ENCODE results near the gene CREG2. TPM values are rescaled to one million over a fixed set of nuclear protein-coding genes. Genes with fewer than 3 reads are reported as not detected.

Gene CREG2
- total and polyA plus RNA-seq, 7 experiments from 2014 or later = 0.56 TPM; not detected in 6

DNA sequence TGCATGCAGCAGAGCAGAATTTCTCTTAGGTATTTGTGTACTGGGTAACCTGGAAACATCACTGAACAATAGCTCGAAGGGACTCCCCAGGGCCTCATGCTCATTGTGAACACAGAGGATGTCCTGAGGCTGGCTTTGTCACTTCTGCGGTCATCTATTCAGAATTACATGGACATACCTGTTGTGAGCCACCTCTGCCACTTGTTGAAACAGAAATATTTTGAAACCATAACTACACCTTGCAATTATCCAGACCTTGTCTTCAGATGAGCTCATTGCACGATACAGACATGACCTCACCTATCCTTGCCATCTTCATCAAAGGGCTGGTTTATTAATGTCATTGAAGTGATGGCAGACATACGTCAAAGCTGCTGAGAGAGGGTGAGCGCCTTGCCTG is 23.4 kb upstream of the CREG2 start:
- H3K4me1 Mint-ChIP-seq = no peaks in the 10 kb centered on the region
- no peak overlapping the region for H3K27ac ChIP-seq (ENCODE audit: low read depth, low read length)
- H3K9me3 Mint-ChIP-seq = peaks cover 0 to 7% (median 0%) of the 10 kb centered on the region in 11 donors
- DNase-seq (no peak), ATAC-seq (no peak)
- ChIA-PET POLR2A (no interaction called here), CTCF (interaction anchor here (1.0 kb wide), 1 partner anchor 69 kb away, joined by 3 read pairs; no protein-coding TSS in a partner anchor)
- H3K36me3 Mint-ChIP-seq = peaks cover 0 to 4% (median 0%) of the 10 kb centered on the region in 5 donors
- no peaks in the 10 kb centered on the region for H3K4me1 ChIP-seq (ENCODE audit: control insufficient read depth in 2 of 2, insufficient read depth in 2 of 2, low read length in 2 of 2)
- no peaks in the 10 kb centered on the region for H3K27me3 ChIP-seq (ENCODE audit: control insufficient read depth in 2 of 2, insufficient read depth in 2 of 2, low read length in 2 of 2)
- H3K4me3 Mint-ChIP-seq = no peak overlapping the region
- intact Hi-C loops (cut with micrococcal nuclease) = loop anchor here in 1 of 2 donors (10.0 kb wide), 1 partner anchor 244 kb away; no protein-coding TSS in a partner anchor
- H3K4me3 ChIP-seq (ENCODE audit: low read length) = no peak overlapping the region
- H3K36me3 ChIP-seq (ENCODE audit: control insufficient read depth in 2 of 3, insufficient read depth in 3 of 3, low read length in 3 of 3) = no peaks in the 10 kb centered on the region
- H3K9me3 ChIP-seq (ENCODE audit: control insufficient read depth in 2 of 3, low read length in 3 of 3) = no peaks in the 10 kb centered on the region
- H3K27ac Mint-ChIP-seq = no peak overlapping the region
- peaks cover 0 to 9% (median 0%) of the 10 kb centered on the region in 5 donors for H3K27me3 Mint-ChIP-seq

DNA sequence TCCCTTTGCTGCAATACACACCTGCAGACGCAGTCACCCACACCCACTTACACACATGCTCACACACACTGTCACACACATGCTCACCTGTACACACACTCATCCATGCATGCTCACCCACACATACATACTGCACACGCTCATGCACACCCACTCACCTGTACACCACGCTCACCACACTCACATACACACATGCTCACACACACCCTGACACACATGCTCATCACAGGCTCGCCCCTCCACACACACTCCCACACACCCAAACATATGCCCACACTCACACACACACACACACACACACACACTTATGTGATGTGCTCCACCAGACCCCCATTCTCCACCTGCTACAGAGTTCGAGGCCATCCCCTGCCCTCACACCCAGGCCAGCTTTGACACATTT is 22.8 kb upstream of the CREG2 start:
- CTCF ChIA-PET = interaction anchor here (1.3 kb wide), 1 partner anchor 440 kb away, joined by 3 read pairs; no protein-coding TSS in a partner anchor

GRCh38 chr2:101409699-101410098 is 22.4 kb upstream of the CREG2 start:
- no peaks in the 10 kb centered on the region for H3K4me1 Mint-ChIP-seq
- POLR2A ChIA-PET = no interaction called here

More for the DNA sequence above, 22.8 kb upstream of the CREG2 start:
- Mint-ChIP-seq H3K27ac (no peak overlapping the region), H3K9me3 (peaks cover 0 to 6% (median 0%) of the 10 kb centered on the region in 11 donors), H3K4me3 (no peak overlapping the region), H3K27me3 (peaks cover 0 to 8% (median 0%) of the 10 kb centered on the region in 5 donors), H3K4me1 (no peaks in the 10 kb centered on the region), H3K36me3 (peaks cover 0 to 3% (median 0%) of the 10 kb centered on the region in 5 donors)
- H3K9me3 ChIP-seq (ENCODE audit: control insufficient read depth in 2 of 3, low read length in 3 of 3) = no peaks in the 10 kb centered on the region
- no peak for DNase-seq
- intact Hi-C loops (cut with micrococcal nuclease) = loop anchor here in 1 of 2 donors (10.0 kb wide), 1 partner anchor 245 kb away; no protein-coding TSS in a partner anchor
- POLR2A ChIA-PET = no interaction called here
- H3K27me3 ChIP-seq (ENCODE audit: control insufficient read depth in 2 of 2, insufficient read depth in 2 of 2, low read length in 2 of 2) = no peaks in the 10 kb centered on the region
- no peak overlapping the region for H3K4me3 ChIP-seq (ENCODE audit: low read length)
- H3K4me1 ChIP-seq (ENCODE audit: control insufficient read depth in 2 of 2, insufficient read depth in 2 of 2, low read length in 2 of 2) = no peaks in the 10 kb centered on the region
- peak; percentile 16 for ATAC-seq
- no peaks in the 10 kb centered on the region for H3K36me3 ChIP-seq (ENCODE audit: control insufficient read depth in 2 of 3, insufficient read depth in 3 of 3, low read length in 3 of 3)
- no peak overlapping the region for H3K27ac ChIP-seq (ENCODE audit: low read depth, low read length)

DNA sequence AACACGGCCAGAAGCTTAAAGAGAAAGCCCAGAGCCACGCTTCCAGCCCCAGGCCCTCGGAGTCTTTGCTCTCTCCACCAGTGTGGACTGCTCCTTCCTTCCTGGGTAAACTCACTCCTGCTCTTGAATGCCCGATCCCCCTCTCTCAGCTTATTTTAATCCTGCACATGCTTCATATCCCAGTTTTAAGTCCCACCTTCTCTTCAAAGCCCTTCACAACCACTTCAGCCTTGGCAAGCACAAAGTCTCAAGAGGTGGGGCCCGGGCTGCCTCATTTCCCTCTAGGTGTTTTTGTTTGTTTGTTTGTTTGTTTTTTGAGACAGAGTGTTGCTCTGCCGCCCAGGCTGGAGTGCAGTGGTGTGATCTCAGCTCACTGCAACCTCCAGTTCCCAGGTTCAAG is 21.6 kb upstream of the CREG2 start:
- H3K4me3 ChIP-seq (ENCODE audit: low read length) = no peak overlapping the region
- Mint-ChIP-seq H3K4me1 (peaks cover 0 to 2% (median 0%) of the 10 kb centered on the region in 7 donors), H3K27me3 (peaks cover 0 to 3% (median 0%) of the 10 kb centered on the region in 5 donors), H3K36me3 (no peaks in the 10 kb centered on the region), H3K9me3 (no peaks in the 10 kb centered on the region), H3K27ac (no peak overlapping the region), H3K4me3 (no peak overlapping the region)
- ChIA-PET POLR2A (interaction anchor here (0.7 kb wide), 1 partner anchor 428 kb away, joined by 3 read pairs; no protein-coding TSS in a partner anchor), CTCF (interaction anchor here (0.7 to 1.6 kb wide), 3 partner anchors 10 to 591 kb away, joined by 3 to 5 read pairs (median 3); no protein-coding TSS in a partner anchor)
- no peaks in the 10 kb centered on the region for H3K27me3 ChIP-seq (ENCODE audit: control insufficient read depth in 2 of 2, insufficient read depth in 2 of 2, low read length in 2 of 2)
- H3K9me3 ChIP-seq (ENCODE audit: control insufficient read depth in 2 of 3, low read length in 3 of 3) = no peaks in the 10 kb centered on the region
- H3K4me1 ChIP-seq (ENCODE audit: control insufficient read depth in 2 of 2, insufficient read depth in 2 of 2, low read length in 2 of 2) = no peaks in the 10 kb centered on the region
- H3K36me3 ChIP-seq (ENCODE audit: control insufficient read depth in 2 of 3, insufficient read depth in 3 of 3, low read length in 3 of 3) = no peaks in the 10 kb centered on the region
- ATAC-seq (no peak), DNase-seq (no peak)
- intact Hi-C loops (cut with micrococcal nuclease) = no loop called here
- H3K27ac ChIP-seq (ENCODE audit: low read depth, low read length) = no peak overlapping the region

More at GRCh38 chr2:101409699-101410098, 22.4 kb upstream of the CREG2 start:
- intact Hi-C loops (cut with micrococcal nuclease) = loop anchor here in 1 of 2 donors (10.0 kb wide), 1 partner anchor 245 kb away; no protein-coding TSS in a partner anchor
- H3K36me3 Mint-ChIP-seq = peaks cover 0 to under 1% (median 0%) of the 10 kb centered on the region in 5 donors
- Histone ChIP-seq H3K4me3 (ENCODE audit: low read length) (no peak overlapping the region), H3K36me3 (ENCODE audit: control insufficient read depth in 2 of 3, insufficient read depth in 3 of 3, low read length in 3 of 3) (no peaks in the 10 kb centered on the region), H3K27ac (ENCODE audit: low read depth, low read length) (no peak overlapping the region), H3K4me1 (ENCODE audit: control insufficient read depth in 2 of 2, insufficient read depth in 2 of 2, low read length in 2 of 2) (no peaks in the 10 kb centered on the region), H3K9me3 (ENCODE audit: control insufficient read depth in 2 of 3, low read length in 3 of 3) (no peaks in the 10 kb centered on the region), H3K27me3 (ENCODE audit: control insufficient read depth in 2 of 2, insufficient read depth in 2 of 2, low read length in 2 of 2) (no peaks in the 10 kb centered on the region)
- no peak overlapping the region for H3K4me3 Mint-ChIP-seq
- CTCF ChIA-PET = interaction anchor here (0.7 to 1.6 kb wide), 4 partner anchors 9 to 592 kb away, joined by 3 to 5 read pairs (median 3); no protein-coding TSS in a partner anchor
- DNase-seq (no peak), ATAC-seq (no peak)
- peaks cover 0 to 2% (median 0%) of the 10 kb centered on the region in 11 donors for H3K9me3 Mint-ChIP-seq
- H3K27ac Mint-ChIP-seq = no peak overlapping the region
- H3K27me3 Mint-ChIP-seq = peaks cover 0 to 4% (median 0%) of the 10 kb centered on the region in 5 donors

- H3K36me3 ChIP-seq (ENCODE audit: control insufficient read depth in 2 of 3, insufficient read depth in 3 of 3, low read length in 3 of 3) = no peaks in the 10 kb centered on the region
- no peaks in the 10 kb centered on the region for H3K9me3 ChIP-seq (ENCODE audit: control insufficient read depth in 2 of 3, low read length in 3 of 3)
- no peak overlapping the region for H3K27ac Mint-ChIP-seq
- ChIA-PET POLR2A (interaction anchor here (0.7 kb wide), 1 partner anchor 19 kb away, joined by 3 read pairs; no protein-coding TSS in a partner anchor), CTCF (no interaction called here)
- no peak for DNase-seq
- peaks cover 0 to 2% (median 0%) of the 10 kb centered on the region in 7 donors for H3K4me1 Mint-ChIP-seq
- no peak overlapping the region for H3K27ac ChIP-seq (ENCODE audit: low read depth, low read length)
- H3K27me3 Mint-ChIP-seq = peaks cover 0 to 5% (median 3%) of the 10 kb centered on the region in 5 donors
- H3K4me3 Mint-ChIP-seq = no peak overlapping the region
- ATAC-seq = peak; percentile 41
- no peaks in the 10 kb centered on the region for H3K4me1 ChIP-seq (ENCODE audit: control insufficient read depth in 2 of 2, insufficient read depth in 2 of 2, low read length in 2 of 2)
- H3K4me3 ChIP-seq (ENCODE audit: low read length) = no peak overlapping the region
- no peaks in the 10 kb centered on the region for H3K27me3 ChIP-seq (ENCODE audit: control insufficient read depth in 2 of 2, insufficient read depth in 2 of 2, low read length in 2 of 2)
- H3K36me3 Mint-ChIP-seq = no peaks in the 10 kb centered on the region
- intact Hi-C loops (cut with micrococcal nuclease) = no loop called here
- H3K9me3 Mint-ChIP-seq = no peaks in the 10 kb centered on the region
Observed at GRCh38 chr2:101405351-101405899, 18.1 kb upstream of the CREG2 start.

DNA sequence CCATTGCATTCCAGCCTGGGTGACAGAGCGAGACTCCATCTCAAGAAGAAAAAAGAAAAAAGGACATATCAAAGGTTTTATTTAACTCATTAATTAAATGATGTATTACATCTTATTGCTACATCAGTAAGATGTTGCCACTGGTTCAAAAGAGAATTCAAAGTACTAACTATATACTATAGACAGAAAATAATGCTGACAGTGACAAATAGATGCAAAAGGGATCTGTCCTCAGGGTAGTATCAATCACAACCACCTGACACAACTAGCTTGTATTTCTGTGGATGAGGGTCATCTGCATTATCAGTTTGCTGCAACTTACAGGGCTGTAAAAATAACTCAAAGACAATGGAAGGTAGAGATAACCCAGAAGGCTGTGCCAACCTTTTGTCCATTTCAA is 16.4 kb upstream of the CREG2 start:
- no peak overlapping the region for H3K4me3 Mint-ChIP-seq
- H3K9me3 Mint-ChIP-seq = no peaks in the 10 kb centered on the region
- POLR2A ChIA-PET = no interaction called here
- H3K36me3 Mint-ChIP-seq = no peaks in the 10 kb centered on the region
- CTCF ChIA-PET = no interaction called here
- Histone ChIP-seq H3K4me1 (ENCODE audit: control insufficient read depth in 2 of 2, insufficient read depth in 2 of 2, low read length in 2 of 2) (no peaks in the 10 kb centered on the region), H3K9me3 (ENCODE audit: control insufficient read depth in 2 of 3, low read length in 3 of 3) (no peaks in the 10 kb centered on the region), H3K36me3 (ENCODE audit: control insufficient read depth in 2 of 3, insufficient read depth in 3 of 3, low read length in 3 of 3) (no peaks in the 10 kb centered on the region), H3K27me3 (ENCODE audit: control insufficient read depth in 2 of 2, insufficient read depth in 2 of 2, low read length in 2 of 2) (no peaks in the 10 kb centered on the region), H3K27ac (ENCODE audit: low read depth, low read length) (no peak overlapping the region), H3K4me3 (ENCODE audit: low read length) (no peak overlapping the region)
- H3K27ac Mint-ChIP-seq = no peak overlapping the region
- H3K27me3 Mint-ChIP-seq = peaks cover 5 to 14% (median 9%) of the 10 kb centered on the region in 5 donors
- H3K4me1 Mint-ChIP-seq = peaks cover 0 to 7% (median 0%) of the 10 kb centered on the region in 7 donors
- no peak for ATAC-seq
- intact Hi-C loops (cut with micrococcal nuclease) = no loop called here
- no peak for DNase-seq

All from naive thymus-derived CD4-positive, alpha-beta T cell (primary cell).